ENCODE measurements around the gene AURKB. TPM values are rescaled to one million over a fixed set of nuclear protein-coding genes. Genes with fewer than 3 reads are reported as not detected.
A peak's percentile ranks its signal among the peaks of the same experiment; 100 is the strongest.

The AURKB gene
- total RNA-seq, 2 experiments from 2014 or later: 0.56 to 1.4 TPM

- H3K36me3 Mint-ChIP-seq (ENCODE audit: low read depth): peaks cover 65% of the 10 kb centered on the region
- peak overlapping the region; percentile 89 to 95 for H3K27ac ChIP-seq (ENCODE audit: low read depth in 1 of 2, low read length in 2 of 2)
- H3K9me3 Mint-ChIP-seq: peaks cover 2% of the 10 kb centered on the region
- no peaks in the 10 kb centered on the region for H3K9me3 ChIP-seq (ENCODE audit: control insufficient read depth in 1 of 2, insufficient read depth in 1 of 2, low read length in 2 of 2)
- ChIA-PET POLR2A (interaction anchor here (0.8 to 19.8 kb wide), 29 partner anchors 13 to 1090 kb away, joined by 3 to 630 read pairs (median 10); partner anchors contain the start of genes ALOXE3, AURKB, BORCS6 and CNTROB), CTCF (interaction anchor here (0.9 to 4.0 kb wide), 15 partner anchors 10 to 161 kb away, joined by 3 to 30 read pairs (median 6); partner anchors contain the start of genes BORCS6, CTC1, KRABD2 and SLC25A35)
- peak overlapping the region; percentile 75 for H3K4me3 ChIP-seq (ENCODE audit: low read length)
- intact Hi-C loops (cut with DNase I, micrococcal nuclease): loop anchor here (1.0 to 5.0 kb wide), 8 partner anchors 12 to 160 kb away; partner anchors contain the start of genes AURKB (in 1 of the 2), RANGRF (in 1 of the 2) and RPL26 (in 1 of the 2)
- H3K27me3 Mint-ChIP-seq: peaks cover 42% of the 10 kb centered on the region
- H3K36me3 ChIP-seq (ENCODE audit: insufficient read depth, low read length): peaks cover 23% of the 10 kb centered on the region
- ATAC-seq (ENCODE audit: poor library complexity): peak; percentile 48
- H3K4me1 Mint-ChIP-seq (ENCODE audit: low read depth): peaks cover 74% of the 10 kb centered on the region
- H3K4me1 ChIP-seq (ENCODE audit: insufficient read depth, low read length): peaks cover 75% of the 10 kb centered on the region
- DNase-seq: peak; percentile 82 to 94 (median 88)
- H3K4me3 Mint-ChIP-seq: peak overlapping the region; percentile 98
- H3K27me3 ChIP-seq (ENCODE audit: control insufficient read depth in 1 of 2, insufficient read depth in 2 of 2, low read length in 2 of 2): no peaks in the 10 kb centered on the region
- no peak for TF ChIP-seq CTCF (IDR thresholded peaks at IDR 0.05)
- peak overlapping the region; percentile 99 for H3K27ac Mint-ChIP-seq
These were observed 12.4 kb upstream of the AURKB start for GRCh38 chr17:8222630-8223355.

GRCh38 chr17:8222380-8222629, 11.9 kb upstream of the AURKB start:
- Histone ChIP-seq H3K4me3 (ENCODE audit: low read length) (peak overlapping the region; percentile 75), H3K9me3 (ENCODE audit: control insufficient read depth in 1 of 2, insufficient read depth in 1 of 2, low read length in 2 of 2) (no peaks in the 10 kb centered on the region), H3K36me3 (ENCODE audit: insufficient read depth, low read length) (peaks cover 18% of the 10 kb centered on the region), H3K4me1 (ENCODE audit: insufficient read depth, low read length) (peaks cover 70% of the 10 kb centered on the region), H3K27ac (ENCODE audit: low read depth in 1 of 2, low read length in 2 of 2) (peak overlapping the region; percentile 89 to 95), H3K27me3 (ENCODE audit: control insufficient read depth in 1 of 2, insufficient read depth in 2 of 2, low read length in 2 of 2) (no peaks in the 10 kb centered on the region)
- peak; percentile 35 for ATAC-seq (ENCODE audit: poor library complexity)
- peaks cover 69% of the 10 kb centered on the region for H3K4me1 Mint-ChIP-seq (ENCODE audit: low read depth)
- peaks cover 42% of the 10 kb centered on the region for H3K27me3 Mint-ChIP-seq
- H3K4me3 Mint-ChIP-seq: peak overlapping the region; percentile 98
- H3K27ac Mint-ChIP-seq: peak overlapping the region; percentile 99
- POLR2A ChIA-PET: interaction anchor here (0.8 to 19.8 kb wide), 30 partner anchors 13 to 913 kb away, joined by 3 to 630 read pairs (median 13); partner anchors contain the start of genes ALOXE3, AURKB, BORCS6 and CNTROB
- TF ChIP-seq CTCF (IDR thresholded peaks at IDR 0.05): no peak
- CTCF ChIA-PET: interaction anchor here (1.0 to 4.0 kb wide), 15 partner anchors 15 to 162 kb away, joined by 3 to 30 read pairs (median 5); partner anchors contain the start of genes BORCS6, KRABD2 and SLC25A35
- DNase-seq: peak in 3 of 14 experiments; percentile 90 to 93 (median 91)
- intact Hi-C loops (cut with DNase I, micrococcal nuclease): loop anchor here (1.0 to 5.0 kb wide), 8 partner anchors 12 to 160 kb away; partner anchors contain the start of genes AURKB (in 1 of the 2), RANGRF (in 1 of the 2) and RPL26 (in 1 of the 2)
- peaks cover 60% of the 10 kb centered on the region for H3K36me3 Mint-ChIP-seq (ENCODE audit: low read depth)
- peaks cover 2% of the 10 kb centered on the region for H3K9me3 Mint-ChIP-seq

GRCh38 chr17:8221663-8222379, 11.4 kb upstream of the AURKB start:
- no peaks in the 10 kb centered on the region for H3K27me3 ChIP-seq (ENCODE audit: control insufficient read depth in 1 of 2, insufficient read depth in 2 of 2, low read length in 2 of 2)
- no peaks in the 10 kb centered on the region for H3K9me3 ChIP-seq (ENCODE audit: control insufficient read depth in 1 of 2, insufficient read depth in 1 of 2, low read length in 2 of 2)
- peaks cover 65% of the 10 kb centered on the region for H3K4me1 ChIP-seq (ENCODE audit: insufficient read depth, low read length)
- peak overlapping the region; percentile 98 for H3K4me3 Mint-ChIP-seq
- ChIA-PET POLR2A (interaction anchor here (0.8 to 19.8 kb wide), 31 partner anchors 13 to 534 kb away, joined by 3 to 630 read pairs (median 10); partner anchors contain the start of genes ALOXE3, AURKB, BORCS6 and CTC1), CTCF (interaction anchor here (0.9 to 4.0 kb wide), 17 partner anchors 11 to 162 kb away, joined by 3 to 30 read pairs (median 4); partner anchors contain the start of genes AURKB, BORCS6, KRABD2 and PFAS)
- H3K36me3 ChIP-seq (ENCODE audit: insufficient read depth, low read length): peaks cover 13% of the 10 kb centered on the region
- peaks cover 65% of the 10 kb centered on the region for H3K4me1 Mint-ChIP-seq (ENCODE audit: low read depth)
- peak overlapping the region; percentile 75 for H3K4me3 ChIP-seq (ENCODE audit: low read length)
- DNase-seq (peak; percentile 82 to 95 (median 90)), ATAC-seq (ENCODE audit: poor library complexity) (peak; percentile 54)
- H3K27me3 Mint-ChIP-seq: peaks cover 38% of the 10 kb centered on the region
- no peak for TF ChIP-seq CTCF (IDR thresholded peaks at IDR 0.05)
- H3K27ac ChIP-seq (ENCODE audit: low read depth in 1 of 2, low read length in 2 of 2): peak overlapping the region; percentile 89 to 95
- peak overlapping the region; percentile 99 for H3K27ac Mint-ChIP-seq
- peaks cover 56% of the 10 kb centered on the region for H3K36me3 Mint-ChIP-seq (ENCODE audit: low read depth)
- H3K9me3 Mint-ChIP-seq: peaks cover 2% of the 10 kb centered on the region
- intact Hi-C loops (cut with DNase I, micrococcal nuclease): loop anchor here (1.0 to 5.0 kb wide), 12 partner anchors 12 to 160 kb away; partner anchors contain the start of genes ALOXE3 (in 1 of the 2), AURKB (in 1 of the 2), BORCS6 (in 1 of the 2) and RANGRF (in 1 of the 2)

Measured in CD4-positive, alpha-beta T cell (primary cell).